Astrocyte (in vitro differentiated cells and primary cell): ENCODE measurements around the gene PCBP4. TPM values are rescaled to one million over a fixed set of nuclear protein-coding genes. Genes with fewer than 3 reads are reported as not detected.

Experiments
- DNase-seq: peaks from one replicate; pipeline ENCODE4 v3.0.0-alpha.2; 2010; ENCODE audit warnings: low read depth
- FAIRE-seq: peaks from 2 replicates; lab custom pipeline; 2011; peaks lifted over from hg19 to GRCh38; lab: Jason Lieb, UNC
- H2AFZ ChIP-seq: 2 replicates; pipeline ENCODE4 v1.6.0; 2012; ENCODE audit warnings: low read depth, low read length, inconsistent platforms
- H3K27ac ChIP-seq: 2 replicates; pipeline ENCODE4 v1.5.1; 2011; ENCODE audit warnings: low read depth, low read length, inconsistent platforms
- H3K27me3 ChIP-seq: 2 replicates; pipeline ENCODE4 v1.6.0; 2011; ENCODE audit warnings: low read length, inconsistent platforms; ENCODE audit not compliant: insufficient read depth
- H3K36me3 ChIP-seq: 2 replicates; pipeline ENCODE4 v1.5.1; 2011; ENCODE audit warnings: low read length, inconsistent platforms; ENCODE audit not compliant: insufficient read depth
- H3K4me1 ChIP-seq: 2 replicates; pipeline ENCODE4 v1.5.1; 2011; ENCODE audit warnings: low read length, inconsistent platforms; ENCODE audit not compliant: insufficient read depth
- H3K4me2 ChIP-seq: 2 replicates; pipeline ENCODE4 v1.6.0; 2012; ENCODE audit warnings: low read length, inconsistent platforms
- H3K4me3 ChIP-seq: 2 replicates; pipeline ENCODE4 v1.5.1; 2011; ENCODE audit warnings: low read depth, mild to moderate bottlenecking, low read length, inconsistent platforms; ENCODE audit not compliant: insufficient read depth
- H3K79me2 ChIP-seq: 2 replicates; pipeline ENCODE4 v1.6.0; 2012; ENCODE audit warnings: mild to moderate bottlenecking, low read length, inconsistent platforms; ENCODE audit not compliant: insufficient read depth
- H3K9ac ChIP-seq: 2 replicates; pipeline ENCODE4 v1.6.0; 2012; ENCODE audit warnings: mild to moderate bottlenecking, low read length, inconsistent platforms
- H3K9me3 ChIP-seq: 2 replicates; pipeline ENCODE4 v1.5.1; 2012; ENCODE audit warnings: low read depth, mild to moderate bottlenecking, low read length, inconsistent platforms; ENCODE audit not compliant: insufficient read depth
- H4K20me1 ChIP-seq: 2 replicates; pipeline ENCODE4 v1.6.0; 2012; ENCODE audit warnings: low read length, inconsistent platforms; ENCODE audit not compliant: insufficient read depth
- H3K27ac Mint-ChIP-seq: one replicate; pipeline ENCODE4 v1.8.0; 2021; ENCODE audit warnings: mild to moderate bottlenecking, mixed read lengths; ENCODE audit not compliant: unreplicated experiment
- H3K27me3 Mint-ChIP-seq: one replicate; pipeline ENCODE4 v1.8.0; 2021; ENCODE audit warnings: low read depth, mixed read lengths; ENCODE audit not compliant: unreplicated experiment
- H3K36me3 Mint-ChIP-seq: one replicate; pipeline ENCODE4 v1.8.0; 2021; ENCODE audit warnings: low read depth, mixed read lengths; ENCODE audit not compliant: unreplicated experiment
- H3K4me1 Mint-ChIP-seq: one replicate; pipeline ENCODE4 v1.8.0; 2021; ENCODE audit warnings: low read depth, mixed read lengths; ENCODE audit not compliant: unreplicated experiment
- H3K4me3 Mint-ChIP-seq: one replicate; pipeline ENCODE4 v1.8.0; 2021; ENCODE audit warnings: mild to moderate bottlenecking, moderate library complexity, mixed read lengths; ENCODE audit not compliant: unreplicated experiment
- H3K9me3 Mint-ChIP-seq: one replicate; pipeline ENCODE4 v1.8.0; 2021; ENCODE audit warnings: mild to moderate bottlenecking, mixed read lengths; ENCODE audit not compliant: unreplicated experiment
- CTCF ChIP-seq: IDR thresholded peaks from 2 replicates; pipeline ENCODE4 v1.5.1; 2011; ENCODE audit warnings: low read depth, mild to moderate bottlenecking, inconsistent platforms, low read length, moderate library complexity; ENCODE audit not compliant: insufficient read depth
- EZH2 ChIP-seq: IDR thresholded peaks from 2 replicates; pipeline ENCODE4 v1.6.1; 2012; ENCODE audit warnings: mild to moderate bottlenecking, low read length, inconsistent platforms; ENCODE audit not compliant: insufficient read depth
- total RNA-seq: library from RNA; stranded (reverse); gene quantifications from 2 replicates; pipeline ENCODE4 v1.2.1, GENCODE V29; 2021

PCBP4 gene
- total RNA-seq, 1 donor from 2014 or later: 102 TPM

GRCh38 chr3:51948016-51948580 lies 19.2 kb downstream of the PCBP4 start:
- FAIRE-seq: no peak
- H3K27me3 Mint-ChIP-seq: peaks cover 58% of the 10 kb centered on the region
- H3K27ac Mint-ChIP-seq: no peak overlapping the region

GRCh38 chr3:51947215-51947900 lies 19.9 kb downstream of the PCBP4 start:
- DNase-seq (no peak), FAIRE-seq (no peak)
- Histone ChIP-seq H3K27ac (no peak overlapping the region), H4K20me1 (no peaks in the 10 kb centered on the region), H3K27me3 (peaks cover 2% of the 10 kb centered on the region), H3K9ac (no peak overlapping the region), H3K4me1 (peaks cover 7% of the 10 kb centered on the region), H3K4me2 (no peak overlapping the region), H3K36me3 (no peaks in the 10 kb centered on the region), H3K9me3 (no peaks in the 10 kb centered on the region), H3K4me3 (no peak overlapping the region), H2AFZ (no peak overlapping the region), H3K79me2 (no peaks in the 10 kb centered on the region)
- Mint-ChIP-seq H3K9me3 (peaks cover 3% of the 10 kb centered on the region), H3K36me3 (peaks cover 10% of the 10 kb centered on the region), H3K4me3 (no peak overlapping the region), H3K4me1 (no peaks in the 10 kb centered on the region), H3K27me3 (peaks cover 55% of the 10 kb centered on the region), H3K27ac (no peak overlapping the region)
- TF ChIP-seq CTCF (no peak), EZH2 (no peak)

More at GRCh38 chr3:51948016-51948580, 19.2 kb downstream of the PCBP4 start:
- Histone ChIP-seq H3K27ac (no peak overlapping the region), H3K4me1 (no peaks in the 10 kb centered on the region), H3K4me2 (no peak overlapping the region), H3K36me3 (no peaks in the 10 kb centered on the region), H3K79me2 (no peaks in the 10 kb centered on the region), H3K4me3 (no peak overlapping the region), H2AFZ (no peak overlapping the region), H3K9ac (no peak overlapping the region), H3K9me3 (no peaks in the 10 kb centered on the region), H3K27me3 (peaks cover 2% of the 10 kb centered on the region), H4K20me1 (no peaks in the 10 kb centered on the region)
- Mint-ChIP-seq H3K4me3 (no peak overlapping the region), H3K36me3 (peaks cover 10% of the 10 kb centered on the region), H3K9me3 (peaks cover 3% of the 10 kb centered on the region), H3K4me1 (no peaks in the 10 kb centered on the region)
- DNase-seq: no peak
- TF ChIP-seq EZH2 (no peak), CTCF (no peak)

- Histone ChIP-seq H3K27ac (no peak overlapping the region), H3K4me1 (peaks cover 10% of the 10 kb centered on the region), H3K9ac (no peak overlapping the region), H3K9me3 (no peaks in the 10 kb centered on the region), H3K27me3 (peaks cover 2% of the 10 kb centered on the region), H4K20me1 (no peaks in the 10 kb centered on the region), H3K4me3 (no peak overlapping the region), H3K79me2 (no peaks in the 10 kb centered on the region), H3K4me2 (no peak overlapping the region), H2AFZ (no peak overlapping the region), H3K36me3 (no peaks in the 10 kb centered on the region)
- FAIRE-seq: no peak
- H3K4me1 Mint-ChIP-seq: no peaks in the 10 kb centered on the region
- TF ChIP-seq CTCF (no peak), EZH2 (no peak)
- peaks cover 10% of the 10 kb centered on the region for H3K36me3 Mint-ChIP-seq
- peak overlapping the region; percentile 47 for H3K27ac Mint-ChIP-seq
- no peak for DNase-seq
- H3K4me3 Mint-ChIP-seq: no peak overlapping the region
- peaks cover 49% of the 10 kb centered on the region for H3K27me3 Mint-ChIP-seq
- peaks cover 3% of the 10 kb centered on the region for H3K9me3 Mint-ChIP-seq
Observed at GRCh38 chr3:51946796-51947195, 20.5 kb downstream of the PCBP4 start.
